ENCODE results near the gene VPS41.

GRCh38 chr7:38736138-38736537, 172.9 kb downstream of the VPS41 start:
- TF ChIP-seq POLR2A (IDR thresholded peaks at IDR 0.05; ENCODE audit: low read length) (no peak), GATA1 (IDR thresholded peaks at IDR 0.05; ENCODE audit: low read depth, low read length) (no peak)

Data from erythroblast (primary cell).